ENCODE results near the gene FKBP1B.

The FKBP1B gene

DNA sequence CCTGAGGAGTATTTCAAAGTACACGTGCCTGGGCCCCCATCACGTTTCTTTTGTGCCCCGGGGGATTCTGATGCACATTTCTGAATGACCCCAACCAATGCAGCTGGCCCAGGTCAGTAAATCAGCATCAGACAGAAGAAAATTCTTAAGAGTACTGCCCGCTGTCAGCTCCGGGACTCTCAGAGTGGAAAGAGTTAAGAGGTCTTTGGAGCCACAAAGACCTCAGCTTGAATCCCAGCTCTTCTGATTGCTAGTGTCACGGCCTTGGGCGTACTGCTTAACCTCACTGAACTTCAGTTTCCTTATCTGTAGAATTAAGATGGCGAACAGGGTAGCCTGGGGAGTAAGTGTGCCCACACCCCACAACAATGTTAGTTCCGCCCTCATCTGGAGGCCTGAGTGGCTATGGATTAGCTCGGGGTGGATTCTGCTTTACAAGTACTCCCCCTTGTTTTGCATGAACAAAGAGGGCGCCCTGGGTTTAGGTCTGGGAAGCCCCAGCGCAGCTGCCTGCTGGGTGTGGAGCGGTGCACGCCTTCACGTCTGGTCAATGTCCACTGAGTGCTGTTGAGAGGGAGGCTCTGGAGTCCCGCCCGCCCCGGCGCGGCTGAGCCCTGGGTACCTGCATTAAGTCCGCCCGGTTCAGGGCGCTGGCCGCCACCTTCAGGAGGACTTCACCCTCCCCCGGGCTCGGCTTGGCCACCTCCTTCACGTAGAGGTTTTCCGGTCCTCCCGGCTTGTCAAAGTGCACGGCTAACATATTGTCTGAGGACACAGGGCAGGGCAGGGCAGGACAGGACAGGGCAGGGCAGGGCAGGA, 34.2 kb downstream of the FKBP1B start:
- Histone ChIP-seq H3F3A (ENCODE audit: insufficient read depth, low read length) (no peaks in the 10 kb centered on the region), H2AFZ (ENCODE audit: low read length) (peak overlapping the region; percentile 60), H3K4me2 (ENCODE audit: low read length) (peak overlapping the region; percentile 71), H3K9me2 (ENCODE audit: low read depth, low read length) (no peaks in the 10 kb centered on the region), H3K79me2 (ENCODE audit: insufficient read depth, low read length) (no peaks in the 10 kb centered on the region), H3K9ac (ENCODE audit: low read length) (peak overlapping the region; percentile 64), H3K9me3 (ENCODE audit: low read length) (no peaks in the 10 kb centered on the region), H4K20me1 (ENCODE audit: insufficient read depth, low read length) (no peaks in the 10 kb centered on the region), H3K4me1 (ENCODE audit: insufficient read depth, low read length, severe bottlenecking) (peaks cover 18% of the 10 kb centered on the region), H3K36me3 (ENCODE audit: insufficient read depth, low read length) (no peaks in the 10 kb centered on the region), H3K27ac (ENCODE audit: low read depth, low read length, poor library complexity, severe bottlenecking) (peak overlapping the region; percentile 66), H3K4me3 (ENCODE audit: low read depth, low read length, poor library complexity, severe bottlenecking) (peak overlapping the region; percentile 65), H3K27me3 (ENCODE audit: insufficient read depth, low read length) (no peaks in the 10 kb centered on the region)
- TF ChIP-seq, protein P1, sequence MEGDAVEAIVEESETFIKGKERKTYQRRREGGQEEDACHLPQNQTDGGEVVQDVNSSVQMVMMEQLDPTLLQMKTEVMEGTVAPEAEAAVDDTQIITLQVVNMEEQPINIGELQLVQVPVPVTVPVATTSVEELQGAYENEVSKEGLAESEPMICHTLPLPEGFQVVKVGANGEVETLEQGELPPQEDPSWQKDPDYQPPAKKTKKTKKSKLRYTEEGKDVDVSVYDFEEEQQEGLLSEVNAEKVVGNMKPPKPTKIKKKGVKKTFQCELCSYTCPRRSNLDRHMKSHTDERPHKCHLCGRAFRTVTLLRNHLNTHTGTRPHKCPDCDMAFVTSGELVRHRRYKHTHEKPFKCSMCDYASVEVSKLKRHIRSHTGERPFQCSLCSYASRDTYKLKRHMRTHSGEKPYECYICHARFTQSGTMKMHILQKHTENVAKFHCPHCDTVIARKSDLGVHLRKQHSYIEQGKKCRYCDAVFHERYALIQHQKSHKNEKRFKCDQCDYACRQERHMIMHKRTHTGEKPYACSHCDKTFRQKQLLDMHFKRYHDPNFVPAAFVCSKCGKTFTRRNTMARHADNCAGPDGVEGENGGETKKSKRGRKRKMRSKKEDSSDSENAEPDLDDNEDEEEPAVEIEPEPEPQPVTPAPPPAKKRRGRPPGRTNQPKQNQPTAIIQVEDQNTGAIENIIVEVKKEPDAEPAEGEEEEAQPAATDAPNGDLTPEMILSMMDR (IDR thresholded peaks at IDR 0.05; ENCODE audit: low read length): no peak
- TF ChIP-seq EZH2 (IDR thresholded peaks at IDR 0.05; ENCODE audit: borderline replicate concordance, low read length): no peak

DNA sequence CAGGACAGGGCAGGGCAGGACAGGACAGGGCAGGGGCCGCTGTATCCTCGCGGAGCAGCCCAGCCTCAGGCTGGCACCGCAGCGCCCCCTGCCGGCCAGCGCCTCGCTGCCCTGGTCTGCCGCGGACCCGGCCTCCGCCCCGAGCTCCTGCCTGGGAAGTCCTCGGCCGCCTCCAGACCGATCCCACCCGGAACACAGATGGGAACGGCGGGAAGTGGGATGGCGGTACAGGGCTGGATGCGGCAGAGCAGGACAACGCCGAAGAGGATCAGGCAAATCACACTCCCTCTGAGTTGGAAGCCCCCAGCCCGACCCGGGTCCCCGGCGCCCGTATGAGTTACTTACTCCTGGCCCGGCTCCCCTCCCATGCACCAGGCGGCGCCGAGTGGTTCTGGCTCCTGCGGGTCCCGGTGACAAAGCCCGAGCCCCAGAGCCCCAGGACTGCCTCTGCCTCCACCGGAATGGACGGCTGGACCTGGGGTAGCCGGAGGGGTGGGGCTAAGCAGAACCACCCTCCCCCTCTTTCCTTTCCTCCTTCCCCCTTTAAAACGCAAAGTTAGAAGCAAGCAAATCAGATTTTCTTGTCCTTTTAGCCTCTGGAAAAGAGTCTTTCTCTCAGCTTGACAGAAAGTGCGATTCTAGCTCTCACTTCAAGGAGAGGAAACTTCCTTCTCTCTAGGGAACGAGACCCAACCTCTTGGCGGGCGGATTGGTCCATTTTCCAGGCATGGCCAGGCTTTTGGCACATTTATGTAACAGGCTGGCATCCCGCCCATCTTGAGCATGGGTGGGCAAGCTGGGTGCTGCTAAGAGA, 35.1 kb downstream of the FKBP1B start, which contains the start of gene TP53I3:
Gene TP53I3, minus strand, starts transcription at position 449 of the 814 bp plus-strand sequence. CDS start 508 bp downstream, outside the sequence.
- H3K9ac ChIP-seq (ENCODE audit: low read length): peak within 1 kb of the TSS; percentile 64
- peak within 1 kb of the TSS; percentile 65 for H3K4me3 ChIP-seq (ENCODE audit: low read depth, low read length, poor library complexity, severe bottlenecking)
- H3K4me1 ChIP-seq (ENCODE audit: insufficient read depth, low read length, severe bottlenecking): peaks cover 18% of the 10 kb centered on the region
- no peaks in the 10 kb centered on the region for H4K20me1 ChIP-seq (ENCODE audit: insufficient read depth, low read length)
- H3K9me2 ChIP-seq (ENCODE audit: low read depth, low read length): no peaks in the 10 kb centered on the region
- no peaks in the 10 kb centered on the region for H3K27me3 ChIP-seq (ENCODE audit: insufficient read depth, low read length)
- no peaks in the 10 kb centered on the region for H3F3A ChIP-seq (ENCODE audit: insufficient read depth, low read length)
- peak within 1 kb of the TSS; percentile 66 for H3K27ac ChIP-seq (ENCODE audit: low read depth, low read length, poor library complexity, severe bottlenecking)
- peak within 1 kb of the TSS; percentile 71 for H3K4me2 ChIP-seq (ENCODE audit: low read length)
- H3K9me3 ChIP-seq (ENCODE audit: low read length): no peaks in the 10 kb centered on the region
- no peaks in the 10 kb centered on the region for H3K36me3 ChIP-seq (ENCODE audit: insufficient read depth, low read length)
- peak within 1 kb of the TSS; percentile 91 for H2AFZ ChIP-seq (ENCODE audit: low read length)
- no peaks in the 10 kb centered on the region for H3K79me2 ChIP-seq (ENCODE audit: insufficient read depth, low read length)
- TF ChIP-seq, protein P1 (IDR thresholded peaks at IDR 0.05; ENCODE audit: low read length): peak; percentile 93
- no peak for TF ChIP-seq EZH2 (IDR thresholded peaks at IDR 0.05; ENCODE audit: borderline replicate concordance, low read length)

DNA sequence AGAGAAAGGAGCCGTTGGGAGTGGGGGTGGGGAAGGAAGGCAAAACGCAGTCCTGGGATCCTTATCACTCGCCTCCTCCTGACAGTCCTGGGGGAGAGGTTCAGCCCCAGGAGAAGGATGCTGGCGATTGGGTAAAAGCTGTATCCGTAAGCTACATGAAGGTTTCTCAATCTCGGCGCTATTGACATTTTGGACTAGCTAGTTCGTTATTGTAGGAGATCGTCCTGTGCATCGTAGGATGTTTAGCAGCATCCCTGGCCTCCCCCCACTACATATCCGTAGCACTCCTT, 35.6 kb downstream of the FKBP1B start:
- Histone ChIP-seq H3K4me3 (ENCODE audit: low read depth, low read length, poor library complexity, severe bottlenecking) (peak overlapping the region; percentile 65), H2AFZ (ENCODE audit: low read length) (peak overlapping the region; percentile 91), H3K36me3 (ENCODE audit: insufficient read depth, low read length) (no peaks in the 10 kb centered on the region), H3K9ac (ENCODE audit: low read length) (peak overlapping the region; percentile 64; the same call in 1 of the 2 replicates), H3K27me3 (ENCODE audit: insufficient read depth, low read length) (no peaks in the 10 kb centered on the region), H3K9me2 (ENCODE audit: low read depth, low read length) (no peaks in the 10 kb centered on the region), H3K9me3 (ENCODE audit: low read length) (no peaks in the 10 kb centered on the region), H3F3A (ENCODE audit: insufficient read depth, low read length) (no peaks in the 10 kb centered on the region), H3K27ac (ENCODE audit: low read depth, low read length, poor library complexity, severe bottlenecking) (no peak overlapping the region), H4K20me1 (ENCODE audit: insufficient read depth, low read length) (no peaks in the 10 kb centered on the region), H3K4me2 (ENCODE audit: low read length) (peak overlapping the region; percentile 71), H3K79me2 (ENCODE audit: insufficient read depth, low read length) (no peaks in the 10 kb centered on the region), H3K4me1 (ENCODE audit: insufficient read depth, low read length, severe bottlenecking) (peaks cover 18% of the 10 kb centered on the region)
- TF ChIP-seq, protein P1 (IDR thresholded peaks at IDR 0.05; ENCODE audit: low read length): no peak
- TF ChIP-seq EZH2 (IDR thresholded peaks at IDR 0.05; ENCODE audit: borderline replicate concordance, low read length): no peak

Measured in OCI-LY1 (cell line).